Activated CD4-positive, CD25-positive, alpha-beta regulatory T cell treated with anti-CD3 and anti-CD28 coated beads, Interleukin-2, amount 50 U/mL, for 24 hours (primary cell): ENCODE data around the gene HTR4.
"Not testable (repeated sequence)": the region's sequence is repeated elsewhere in the genome, so short reads cannot be mapped to it uniquely, and the experiment has no call there.

Experiments
- ATAC-seq, 2 donors: fragments of 150-1000 bp; cut with Tn5 transposase; one replicate each; pipeline ENCODE4 v1.10.0; 2021; ENCODE audit warnings: mild to moderate bottlenecking in 1 of 2, moderate library complexity in 1 of 2

The HTR4 gene

GRCh38 chr5:148529450-148529849 is 124.9 kb downstream of the HTR4 start:
- not testable (repeated sequence) for ATAC-seq

DNA sequence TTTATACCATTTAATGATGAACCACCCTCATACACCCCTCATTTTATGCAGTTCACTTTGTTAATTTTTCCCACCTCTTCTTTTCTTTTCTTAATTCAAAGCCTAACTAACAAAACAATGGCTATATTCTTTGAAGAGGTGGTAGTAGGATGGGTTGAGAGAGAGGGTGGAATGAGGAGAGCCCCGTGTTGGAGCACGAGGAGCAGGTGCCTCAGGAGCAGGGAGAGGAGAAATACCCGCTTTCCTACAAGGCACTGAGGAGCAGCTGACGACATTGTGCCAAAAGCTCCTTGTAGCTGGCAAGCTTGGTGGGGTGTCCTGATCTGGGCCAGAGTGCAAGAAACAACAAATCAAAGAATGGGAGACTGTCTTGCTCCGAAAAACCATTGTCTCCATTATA is 129.6 kb downstream of the HTR4 start:
- no peak for ATAC-seq

- ATAC-seq = no peak
Measured at GRCh38 chr5:148523139-148523538, 131.2 kb downstream of the HTR4 start.

GRCh38 chr5:148515460-148515859 is 138.9 kb downstream of the HTR4 start:
- ATAC-seq = no peak

- no peak for ATAC-seq
Measured at GRCh38 chr5:148514344-148514743, 140.0 kb downstream of the HTR4 start.

DNA sequence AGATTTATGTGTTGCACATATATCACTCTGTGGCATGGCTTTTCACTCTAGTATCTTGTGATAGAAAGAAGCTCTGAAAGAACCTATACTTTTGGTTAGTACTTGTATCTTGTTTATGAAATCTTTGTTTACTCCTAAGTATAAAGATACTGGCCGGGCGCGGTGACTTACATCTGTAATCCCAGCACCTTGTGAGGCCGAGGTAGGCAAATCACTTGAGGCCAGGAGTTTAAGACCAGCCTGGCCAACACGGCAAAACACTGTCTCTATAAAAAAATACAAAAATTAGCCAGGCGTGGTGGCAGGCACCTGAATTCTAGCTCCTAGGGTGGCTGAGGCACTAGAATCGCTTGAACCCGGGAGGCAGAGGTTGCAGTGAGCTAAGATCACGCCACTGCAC is 141.8 kb downstream of the HTR4 start:
- ATAC-seq = no peak

- ATAC-seq = no peak
Measured at GRCh38 chr5:148511810-148512347, 142.4 kb downstream of the HTR4 start.

- no peak for ATAC-seq
Measured at GRCh38 chr5:148509893-148510292, 144.4 kb downstream of the HTR4 start.

GRCh38 chr5:148507648-148508047 is 146.7 kb downstream of the HTR4 start:
- no peak for ATAC-seq

- no peak for ATAC-seq
Measured at GRCh38 chr5:148499452-148499851, 154.9 kb downstream of the HTR4 start.

GRCh38 chr5:148497757-148498156 is 156.6 kb downstream of the HTR4 start:
- no peak for ATAC-seq

GRCh38 chr5:148492351-148492750 is 162.0 kb downstream of the HTR4 start:
- ATAC-seq = no peak

DNA sequence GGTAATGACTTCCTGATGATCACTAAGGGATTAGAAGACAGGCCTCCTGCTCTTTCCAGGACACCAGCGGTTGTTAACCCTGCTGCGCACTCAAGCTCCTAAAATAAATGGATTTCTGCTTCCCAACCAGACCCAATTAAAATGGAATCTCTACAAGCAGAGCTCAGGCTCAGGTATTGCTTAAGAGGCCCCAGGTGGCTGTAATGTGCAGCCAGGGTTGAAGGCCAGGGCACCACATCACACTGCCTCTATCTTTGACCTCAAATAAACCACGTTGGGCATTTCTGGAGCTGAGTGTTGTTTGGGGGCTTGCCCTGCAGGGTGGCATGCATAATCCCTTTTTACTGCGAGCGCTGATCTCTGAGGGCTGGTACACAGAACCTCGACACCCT is 162.5 kb downstream of the HTR4 start:
- ATAC-seq = no peak

DNA sequence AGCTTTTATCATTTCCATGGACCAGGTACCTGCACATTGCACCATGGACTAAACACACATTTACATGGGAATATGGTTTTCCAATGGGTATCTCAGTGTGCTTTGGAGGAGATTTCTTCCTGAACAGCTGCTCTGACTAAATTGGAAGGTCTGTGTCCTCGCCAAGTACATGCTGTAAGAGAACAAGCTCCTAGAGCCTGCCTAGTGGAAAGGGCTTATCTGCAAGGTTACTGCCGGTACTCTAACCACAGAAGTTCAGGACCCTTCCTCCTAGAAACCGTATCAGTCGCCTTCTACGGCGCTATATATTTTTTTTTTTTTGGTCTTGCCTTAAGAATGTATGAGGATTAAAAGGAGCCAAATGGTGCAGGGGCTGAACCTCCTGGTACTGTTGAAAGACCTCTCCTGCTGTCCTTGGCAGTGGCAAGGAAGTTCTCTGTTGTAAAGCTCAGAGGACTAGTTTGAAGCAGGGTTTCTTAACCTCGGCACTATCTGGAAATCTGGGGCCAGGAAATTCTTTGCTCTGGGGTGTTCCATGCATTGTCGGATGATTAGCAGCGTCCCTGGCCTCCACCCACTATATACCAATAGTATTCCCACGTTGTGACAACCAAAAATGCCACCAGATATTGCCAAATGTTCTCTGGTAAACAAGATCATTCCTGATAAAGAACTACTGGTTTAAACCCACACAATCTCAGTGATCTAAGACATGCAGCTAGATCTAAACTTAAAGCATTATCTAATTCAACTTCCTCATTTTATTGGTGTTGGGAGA is 163.1 kb downstream of the HTR4 start:
- ATAC-seq = no peak

- ATAC-seq = no peak
Measured at GRCh38 chr5:148488757-148489156, 165.6 kb downstream of the HTR4 start.

- ATAC-seq = no peak
Measured at GRCh38 chr5:148486456-148486855, 167.9 kb downstream of the HTR4 start.

DNA sequence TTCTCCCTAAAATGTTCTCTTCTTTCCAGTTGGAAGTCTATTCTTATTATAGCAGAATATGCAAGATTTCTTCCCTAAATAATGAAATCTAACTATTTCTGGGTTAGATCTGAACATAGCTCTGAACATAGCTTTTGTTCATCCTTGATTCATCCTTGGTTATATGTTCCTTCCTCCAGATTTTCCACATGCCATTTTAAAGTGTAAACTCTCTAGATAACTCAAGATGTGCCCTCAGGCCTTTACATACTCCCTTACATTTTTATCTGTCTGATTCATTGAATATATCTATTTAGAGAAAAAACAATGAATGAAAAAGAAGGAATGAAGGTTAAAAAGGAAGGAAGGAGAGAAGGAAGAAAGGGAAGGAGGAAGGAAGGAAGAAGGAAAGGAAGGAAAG is 169.7 kb downstream of the HTR4 start:
- ATAC-seq = no peak

DNA sequence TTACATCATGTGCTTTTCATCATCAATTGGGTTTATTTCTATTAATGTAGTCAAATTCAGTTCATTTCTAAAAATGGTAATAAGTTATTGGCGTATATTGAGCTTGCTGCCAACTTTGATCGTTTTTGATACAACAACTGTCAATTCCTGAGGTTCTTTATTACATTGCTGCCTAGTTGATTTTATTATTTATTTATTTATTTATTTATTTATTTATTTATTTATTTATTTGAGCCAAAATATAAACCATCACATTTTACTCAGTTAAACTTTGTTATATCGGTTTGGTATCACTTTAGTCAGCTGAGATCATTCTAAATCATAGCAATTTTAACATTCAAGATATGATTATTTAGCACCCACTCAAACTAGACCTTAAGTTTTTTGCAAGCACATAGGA is 170.6 kb downstream of the HTR4 start:
- no peak for ATAC-seq

- no peak for ATAC-seq
Measured at GRCh38 chr5:148482697-148483462, 171.4 kb downstream of the HTR4 start.

GRCh38 chr5:148482196-148482595 is 172.1 kb downstream of the HTR4 start:
- ATAC-seq = no peak

DNA sequence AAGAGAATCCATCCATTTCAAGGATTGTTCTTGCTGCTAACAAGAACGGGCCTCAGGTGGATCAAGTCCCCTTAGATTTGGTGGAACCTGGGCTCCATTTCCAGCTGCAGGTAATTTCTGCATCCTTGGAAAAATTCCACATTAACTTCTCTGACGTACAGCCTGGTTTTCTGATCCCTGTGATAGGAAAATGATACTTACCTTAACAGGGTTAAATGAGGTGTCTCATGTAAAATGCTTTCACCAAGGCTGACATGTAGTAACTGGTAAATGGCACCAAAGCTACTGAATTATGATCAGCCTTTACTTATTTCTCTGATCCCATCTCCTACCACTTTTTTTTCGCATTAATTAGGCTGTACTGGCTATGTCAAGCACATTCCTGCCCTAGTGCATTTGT is 176.9 kb downstream of the HTR4 start:
- no peak for ATAC-seq

DNA sequence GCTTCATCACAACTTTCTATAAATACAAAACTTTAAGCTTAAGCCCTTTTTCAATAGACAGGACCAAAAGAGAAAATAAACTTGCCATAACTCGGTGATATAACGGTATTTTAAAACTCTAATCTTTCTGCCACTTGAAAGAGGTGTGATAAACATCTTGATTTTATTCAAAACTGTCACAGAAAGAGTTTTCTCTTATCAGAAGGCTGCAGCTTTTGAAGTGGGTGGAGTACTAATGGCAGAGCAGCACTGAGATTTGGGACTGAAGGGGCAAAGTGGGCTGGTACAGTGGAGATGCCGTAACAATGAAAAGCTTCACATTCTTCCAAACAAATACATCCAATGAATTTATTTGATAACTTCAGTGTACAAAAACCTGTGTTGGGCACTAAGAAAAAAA is 178.0 kb downstream of the HTR4 start:
- no peak for ATAC-seq

GRCh38 chr5:148474025-148474511 is 180.3 kb downstream of the HTR4 start:
- ATAC-seq = no peak

DNA sequence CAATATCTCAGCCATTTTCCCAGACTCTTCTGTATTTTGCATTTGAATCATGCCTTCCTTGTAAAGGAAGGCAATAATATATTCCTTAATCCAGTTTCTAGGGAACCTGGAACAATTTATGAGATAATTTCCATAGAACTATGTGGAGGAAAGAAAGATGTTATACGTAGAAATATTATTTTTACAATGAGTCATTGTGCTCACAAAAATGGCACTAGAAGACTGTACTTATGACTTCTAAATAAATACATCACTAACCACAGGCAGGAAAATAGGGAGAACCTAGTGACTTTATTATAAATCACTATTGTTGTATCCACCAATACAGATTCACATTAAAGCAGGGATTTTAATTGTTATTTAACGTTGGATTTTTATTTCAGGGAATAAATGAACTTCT is 182.9 kb downstream of the HTR4 start:
- no peak for ATAC-seq
